ENCODE results near the gene EFHC2. TPM values are rescaled to one million over a fixed set of nuclear protein-coding genes. Genes with fewer than 3 reads are reported as not detected.

The EFHC2 gene
- total RNA-seq, 5 donors from 2014 or later (not counting 1 experiment from before 2014, with no cell fraction given): 1.1 to 3.5 (median 2.0) TPM

GRCh38 chrX:44235534-44235933 lies 107.9 kb downstream of the EFHC2 start:
- DNase-seq: no peak
- ChIA-PET POLR2A (interaction anchor here in 1 of 2 donors (0.6 kb wide), 1 partner anchor 14 kb away, joined by 3 read pairs; no protein-coding TSS in a partner anchor), CTCF (interaction anchor here in 1 of 2 donors (0.6 kb wide), 1 partner anchor 282 kb away, joined by 3 read pairs; no protein-coding TSS in a partner anchor)
- Mint-ChIP-seq H3K4me3 (no peak overlapping the region), H3K27ac (no peak overlapping the region), H3K27me3 (peaks cover 0 to 18% of the 10 kb centered on the region in 2 donors), H3K4me1 (peaks cover 4 to 9% (median 4%) of the 10 kb centered on the region in 3 donors), H3K36me3 (peaks cover 4% of the 10 kb centered on the region), H3K9me3 (peaks cover 0 to 6% (median 0%) of the 10 kb centered on the region in 3 donors)
- Histone ChIP-seq H3K4me1 (ENCODE audit: control insufficient read depth in 1 of 2, extremely low read depth in 1 of 2, insufficient read depth in 2 of 2, low read length in 2 of 2) (no peaks in the 10 kb centered on the region), H3K36me3 (ENCODE audit: control insufficient read depth in 2 of 2, extremely low read depth in 1 of 2, insufficient read depth in 1 of 2, low read length in 1 of 2) (no peaks in the 10 kb centered on the region), H3K27me3 (replicated peaks in 1 of 2; ENCODE audit: control insufficient read depth in 2 of 2, extremely low read depth in 1 of 2, insufficient read depth in 2 of 2, low read length in 1 of 2) (no peaks in the 10 kb centered on the region), H3K4me3 (ENCODE audit: control insufficient read depth in 1 of 2, extremely low read depth in 1 of 2, low read length in 1 of 2) (no peak overlapping the region), H3K9me3 (no peaks in the 10 kb centered on the region), H3K27ac (ENCODE audit: low read length) (no peak overlapping the region)
- no peak for ATAC-seq (replicated peaks in 1 of 4)
- no CpG with 5 or more reads among the region's 2 CpGs for WGBS (ENCODE audit: insufficient coverage)

GRCh38 chrX:44234541-44234940 lies 108.9 kb downstream of the EFHC2 start:
- ATAC-seq (replicated peaks in 1 of 4) (no peak), DNase-seq (no peak)
- no peaks in the 10 kb centered on the region for H3K27me3 ChIP-seq (replicated peaks in 1 of 2; ENCODE audit: control insufficient read depth in 2 of 2, extremely low read depth in 1 of 2, insufficient read depth in 2 of 2, low read length in 1 of 2)
- ChIA-PET POLR2A (no interaction called here), CTCF (no interaction called here)
- Mint-ChIP-seq H3K27me3 (peaks cover 0 to 18% of the 10 kb centered on the region in 2 donors), H3K4me1 (peaks cover 4 to 9% (median 4%) of the 10 kb centered on the region in 3 donors), H3K36me3 (peaks cover 4% of the 10 kb centered on the region), H3K4me3 (no peak overlapping the region), H3K9me3 (peaks cover 0 to 6% (median 0%) of the 10 kb centered on the region in 3 donors), H3K27ac (no peak overlapping the region)
- no peaks in the 10 kb centered on the region for H3K4me1 ChIP-seq (ENCODE audit: control insufficient read depth in 1 of 2, extremely low read depth in 1 of 2, insufficient read depth in 2 of 2, low read length in 2 of 2)
- no CpG with 5 or more reads among the region's 2 CpGs for WGBS (ENCODE audit: insufficient coverage)
- H3K4me3 ChIP-seq (ENCODE audit: control insufficient read depth in 1 of 2, extremely low read depth in 1 of 2, low read length in 1 of 2): no peak overlapping the region
- no peaks in the 10 kb centered on the region for H3K36me3 ChIP-seq (ENCODE audit: control insufficient read depth in 2 of 2, extremely low read depth in 1 of 2, insufficient read depth in 1 of 2, low read length in 1 of 2)
- H3K9me3 ChIP-seq: no peaks in the 10 kb centered on the region
- H3K27ac ChIP-seq (ENCODE audit: low read length): no peak overlapping the region

GRCh38 chrX:44234116-44234515 lies 109.4 kb downstream of the EFHC2 start:
- CTCF ChIA-PET: no interaction called here
- Mint-ChIP-seq H3K36me3 (peaks cover 4% of the 10 kb centered on the region), H3K9me3 (peaks cover 0 to 6% (median 0%) of the 10 kb centered on the region in 3 donors), H3K4me3 (no peak overlapping the region), H3K27me3 (peaks cover 0 to 19% of the 10 kb centered on the region in 2 donors), H3K27ac (no peak overlapping the region), H3K4me1 (peaks cover 4 to 9% (median 4%) of the 10 kb centered on the region in 3 donors)
- POLR2A ChIA-PET: no interaction called here
- Histone ChIP-seq H3K27me3 (replicated peaks in 1 of 2; ENCODE audit: control insufficient read depth in 2 of 2, extremely low read depth in 1 of 2, insufficient read depth in 2 of 2, low read length in 1 of 2) (no peaks in the 10 kb centered on the region), H3K27ac (ENCODE audit: low read length) (no peak overlapping the region), H3K4me1 (ENCODE audit: control insufficient read depth in 1 of 2, extremely low read depth in 1 of 2, insufficient read depth in 2 of 2, low read length in 2 of 2) (no peaks in the 10 kb centered on the region), H3K9me3 (no peaks in the 10 kb centered on the region), H3K4me3 (ENCODE audit: control insufficient read depth in 1 of 2, extremely low read depth in 1 of 2, low read length in 1 of 2) (no peak overlapping the region), H3K36me3 (ENCODE audit: control insufficient read depth in 2 of 2, extremely low read depth in 1 of 2, insufficient read depth in 1 of 2, low read length in 1 of 2) (no peaks in the 10 kb centered on the region)
- ATAC-seq (replicated peaks in 1 of 4) (no peak), DNase-seq (no peak)

- peaks cover 8 to 17% (median 8%) of the 10 kb centered on the region in 3 donors for H3K4me1 Mint-ChIP-seq
- H3K27ac ChIP-seq (ENCODE audit: low read length): no peak overlapping the region
- ATAC-seq (replicated peaks in 1 of 4) (no peak), DNase-seq (no peak)
- H3K4me1 ChIP-seq (ENCODE audit: control insufficient read depth in 1 of 2, extremely low read depth in 1 of 2, insufficient read depth in 2 of 2, low read length in 2 of 2): no peaks in the 10 kb centered on the region
- WGBS (ENCODE audit: insufficient coverage): no CpG with 5 or more reads among the region's 5 CpGs
- H3K4me3 Mint-ChIP-seq: no peak overlapping the region
- no peaks in the 10 kb centered on the region for H3K9me3 Mint-ChIP-seq
- H3K36me3 Mint-ChIP-seq: peaks cover 4% of the 10 kb centered on the region
- no peaks in the 10 kb centered on the region for H3K9me3 ChIP-seq
- H3K27ac Mint-ChIP-seq: no peak overlapping the region
- no peaks in the 10 kb centered on the region for H3K27me3 ChIP-seq (replicated peaks in 1 of 2; ENCODE audit: control insufficient read depth in 2 of 2, extremely low read depth in 1 of 2, insufficient read depth in 2 of 2, low read length in 1 of 2)
- ChIA-PET POLR2A (no interaction called here), CTCF (no interaction called here)
- peaks cover 0 to 15% of the 10 kb centered on the region in 2 donors for H3K27me3 Mint-ChIP-seq
- no peak overlapping the region for H3K4me3 ChIP-seq (ENCODE audit: control insufficient read depth in 1 of 2, extremely low read depth in 1 of 2, low read length in 1 of 2)
- H3K36me3 ChIP-seq (ENCODE audit: control insufficient read depth in 2 of 2, extremely low read depth in 1 of 2, insufficient read depth in 1 of 2, low read length in 1 of 2): no peaks in the 10 kb centered on the region
Observed at GRCh38 chrX:44232081-44232480, 111.4 kb downstream of the EFHC2 start.

GRCh38 chrX:44228621-44229020 lies 114.9 kb downstream of the EFHC2 start:
- ChIA-PET POLR2A (no interaction called here), CTCF (no interaction called here)
- no peak overlapping the region for H3K27ac Mint-ChIP-seq
- Histone ChIP-seq H3K4me1 (ENCODE audit: control insufficient read depth in 1 of 2, extremely low read depth in 1 of 2, insufficient read depth in 2 of 2, low read length in 2 of 2) (no peaks in the 10 kb centered on the region), H3K4me3 (ENCODE audit: control insufficient read depth in 1 of 2, extremely low read depth in 1 of 2, low read length in 1 of 2) (no peak overlapping the region), H3K9me3 (no peaks in the 10 kb centered on the region), H3K36me3 (ENCODE audit: control insufficient read depth in 2 of 2, extremely low read depth in 1 of 2, insufficient read depth in 1 of 2, low read length in 1 of 2) (no peaks in the 10 kb centered on the region), H3K27me3 (replicated peaks in 1 of 2; ENCODE audit: control insufficient read depth in 2 of 2, extremely low read depth in 1 of 2, insufficient read depth in 2 of 2, low read length in 1 of 2) (no peaks in the 10 kb centered on the region), H3K27ac (ENCODE audit: low read length) (no peak overlapping the region)
- peaks cover 6% of the 10 kb centered on the region for H3K36me3 Mint-ChIP-seq
- ATAC-seq (replicated peaks in 1 of 4): no peak
- 79% methylated on average over 2 of the region's 4 CpGs for WGBS (ENCODE audit: insufficient coverage)
- H3K4me3 Mint-ChIP-seq: no peak overlapping the region
- DNase-seq: no peak
- peaks cover 0 to 10% of the 10 kb centered on the region in 2 donors for H3K27me3 Mint-ChIP-seq
- no peaks in the 10 kb centered on the region for H3K9me3 Mint-ChIP-seq
- peaks cover 4 to 11% (median 5%) of the 10 kb centered on the region in 3 donors for H3K4me1 Mint-ChIP-seq

- H3K36me3 Mint-ChIP-seq: peaks cover 6% of the 10 kb centered on the region
- no peaks in the 10 kb centered on the region for H3K36me3 ChIP-seq (ENCODE audit: control insufficient read depth in 2 of 2, extremely low read depth in 1 of 2, insufficient read depth in 1 of 2, low read length in 1 of 2)
- no peaks in the 10 kb centered on the region for H3K4me1 ChIP-seq (ENCODE audit: control insufficient read depth in 1 of 2, extremely low read depth in 1 of 2, insufficient read depth in 2 of 2, low read length in 2 of 2)
- no peak for ATAC-seq (replicated peaks in 1 of 4)
- H3K4me1 Mint-ChIP-seq: peaks cover 4 to 11% (median 5%) of the 10 kb centered on the region in 3 donors
- no peak overlapping the region for H3K4me3 ChIP-seq (ENCODE audit: control insufficient read depth in 1 of 2, extremely low read depth in 1 of 2, low read length in 1 of 2)
- no peaks in the 10 kb centered on the region for H3K9me3 ChIP-seq
- peaks cover 0 to 10% of the 10 kb centered on the region in 2 donors for H3K27me3 Mint-ChIP-seq
- DNase-seq: no peak
- H3K27ac ChIP-seq (ENCODE audit: low read length): no peak overlapping the region
- no peak overlapping the region for H3K4me3 Mint-ChIP-seq
- POLR2A ChIA-PET: no interaction called here
- no CpG with 5 or more reads among the region's 5 CpGs for WGBS (ENCODE audit: insufficient coverage)
- H3K9me3 Mint-ChIP-seq: no peaks in the 10 kb centered on the region
- H3K27me3 ChIP-seq (replicated peaks in 1 of 2; ENCODE audit: control insufficient read depth in 2 of 2, extremely low read depth in 1 of 2, insufficient read depth in 2 of 2, low read length in 1 of 2): no peaks in the 10 kb centered on the region
- CTCF ChIA-PET: no interaction called here
- no peak overlapping the region for H3K27ac Mint-ChIP-seq
Observed at GRCh38 chrX:44227991-44228390, 115.5 kb downstream of the EFHC2 start.

- no peak overlapping the region for H3K4me3 ChIP-seq (ENCODE audit: control insufficient read depth in 1 of 2, extremely low read depth in 1 of 2, low read length in 1 of 2)
- ATAC-seq (replicated peaks in 1 of 4) (no peak), DNase-seq (no peak)
- Mint-ChIP-seq H3K36me3 (peaks cover 6% of the 10 kb centered on the region), H3K27me3 (peaks cover 0 to 7% of the 10 kb centered on the region in 2 donors), H3K4me1 (peaks cover 4 to 11% (median 5%) of the 10 kb centered on the region in 3 donors), H3K4me3 (no peak overlapping the region), H3K27ac (no peak overlapping the region), H3K9me3 (no peaks in the 10 kb centered on the region)
- no peaks in the 10 kb centered on the region for H3K9me3 ChIP-seq
- CTCF ChIA-PET: no interaction called here
- no peak overlapping the region for H3K27ac ChIP-seq (ENCODE audit: low read length)
- no peaks in the 10 kb centered on the region for H3K27me3 ChIP-seq (replicated peaks in 1 of 2; ENCODE audit: control insufficient read depth in 2 of 2, extremely low read depth in 1 of 2, insufficient read depth in 2 of 2, low read length in 1 of 2)
- WGBS (ENCODE audit: insufficient coverage): no CpG with 5 or more reads among the region's 3 CpGs
- no peaks in the 10 kb centered on the region for H3K36me3 ChIP-seq (ENCODE audit: control insufficient read depth in 2 of 2, extremely low read depth in 1 of 2, insufficient read depth in 1 of 2, low read length in 1 of 2)
- H3K4me1 ChIP-seq (ENCODE audit: control insufficient read depth in 1 of 2, extremely low read depth in 1 of 2, insufficient read depth in 2 of 2, low read length in 2 of 2): no peaks in the 10 kb centered on the region
- POLR2A ChIA-PET: no interaction called here
Observed at GRCh38 chrX:44225667-44226066, 117.8 kb downstream of the EFHC2 start.

Data from T-cell (primary cell).